HG02678 (cell line): ENCODE data around the gene TAGAP.

Experiments used
- ATAC-seq: cut with Tn5 transposase; IDR thresholded peaks from one replicate; pipeline ENCODE4 v1.9.1; 2021; ENCODE audit warnings: mild to moderate bottlenecking, moderate library complexity; ENCODE audit not compliant: unreplicated experiment

Gene TAGAP

GRCh38 chr6:159071843-159072769, 27.3 kb upstream of the TAGAP start:
- ATAC-seq, result no peak

- no peak for ATAC-seq
These were observed 24.2 kb upstream of the TAGAP start for GRCh38 chr6:159068904-159069578.

- no peak for ATAC-seq
These were observed 22.5 kb upstream of the TAGAP start for GRCh38 chr6:159067334-159067733.

GRCh38 chr6:159066483-159066882, 21.7 kb upstream of the TAGAP start:
- ATAC-seq, result no peak

GRCh38 chr6:159065759-159066329, 21.1 kb upstream of the TAGAP start:
- ATAC-seq, result no peak

- no peak for ATAC-seq
These were observed 20.3 kb upstream of the TAGAP start for GRCh38 chr6:159065091-159065490.

- ATAC-seq, result no peak
These were observed 19.7 kb upstream of the TAGAP start for GRCh38 chr6:159064477-159064876.

GRCh38 chr6:159063549-159063948, 18.8 kb upstream of the TAGAP start:
- no peak for ATAC-seq

GRCh38 chr6:159062976-159063375, 18.2 kb upstream of the TAGAP start:
- no peak for ATAC-seq

- peak; percentile 58 for ATAC-seq
These were observed 17.8 kb upstream of the TAGAP start for GRCh38 chr6:159062564-159062945.

GRCh38 chr6:159061805-159062563, 17.2 kb upstream of the TAGAP start:
- ATAC-seq, result peak; percentile 43

GRCh38 chr6:159061146-159061545, 16.4 kb upstream of the TAGAP start:
- no peak for ATAC-seq

- no peak for ATAC-seq
These were observed 15.2 kb upstream of the TAGAP start for GRCh38 chr6:159059885-159060506.

GRCh38 chr6:159059141-159059540, 14.3 kb upstream of the TAGAP start:
- ATAC-seq, result no peak

GRCh38 chr6:159056899-159057298, 12.1 kb upstream of the TAGAP start:
- no peak for ATAC-seq

GRCh38 chr6:159056432-159056831, 11.6 kb upstream of the TAGAP start:
- no peak for ATAC-seq

- no peak for ATAC-seq
These were observed 11.2 kb upstream of the TAGAP start for GRCh38 chr6:159056003-159056402.

- no peak for ATAC-seq
These were observed 9.1 kb upstream of the TAGAP start for GRCh38 chr6:159053781-159054398.

GRCh38 chr6:159052720-159053119, 7.9 kb upstream of the TAGAP start:
- no peak for ATAC-seq
